Stimulated activated CD4-positive, alpha-beta T cell treated with anti-CD3 and anti-CD28 coated beads, Interleukin-2, amount 100 ng/mL, for 48 hours (primary cell): ENCODE data around the gene C14orf93.
"Not testable (repeated sequence)": the region's sequence is repeated elsewhere in the genome, so short reads cannot be mapped to it uniquely, and the experiment has no call there.

Experiments
- DNase-seq, 2 donors: peaks; one replicate each; pipeline ENCODE4 v3.0.0-alpha.2; 2020

C14orf93 gene

DNA sequence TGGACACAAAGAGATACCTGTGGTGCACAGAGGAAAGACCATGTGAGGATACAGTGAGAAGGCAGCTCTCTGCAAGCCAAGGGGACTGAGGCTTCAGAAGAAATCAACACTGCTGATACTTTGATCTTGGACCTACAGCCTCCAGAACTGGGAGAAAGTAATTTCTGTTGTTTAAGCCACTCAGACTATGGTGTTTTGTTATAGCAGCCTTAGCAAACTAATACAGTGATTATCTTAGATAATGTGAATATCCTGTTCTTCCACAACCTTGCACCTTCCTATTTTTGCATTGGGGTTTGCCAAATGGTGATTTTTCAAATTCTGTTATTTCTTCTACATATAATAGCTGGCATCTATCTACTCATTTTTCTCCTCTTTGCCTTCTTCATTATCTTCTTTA lies 8.2 kb upstream of the C14orf93 start:
- DNase-seq, result no peak

DNA sequence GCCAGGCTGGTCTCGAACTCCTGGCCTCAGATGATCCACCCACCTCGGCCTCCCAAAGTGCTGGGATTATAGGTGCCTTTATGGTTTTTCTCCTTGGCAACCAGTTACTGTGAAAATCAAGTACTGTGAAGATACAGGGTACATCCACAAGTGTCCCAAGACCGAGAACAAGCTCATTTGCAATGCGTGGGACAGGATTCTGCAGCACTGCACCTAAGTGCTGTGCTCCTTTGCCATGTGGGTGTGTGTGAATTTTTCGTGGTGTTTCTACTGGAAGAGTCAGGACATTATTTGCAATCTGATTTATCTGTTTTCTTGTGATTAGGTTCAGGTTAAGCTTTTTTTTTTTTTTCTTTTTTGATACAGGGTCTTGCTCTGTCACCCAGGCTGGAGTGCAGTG lies 7.1 kb upstream of the C14orf93 start:
- no peak for DNase-seq

DNA sequence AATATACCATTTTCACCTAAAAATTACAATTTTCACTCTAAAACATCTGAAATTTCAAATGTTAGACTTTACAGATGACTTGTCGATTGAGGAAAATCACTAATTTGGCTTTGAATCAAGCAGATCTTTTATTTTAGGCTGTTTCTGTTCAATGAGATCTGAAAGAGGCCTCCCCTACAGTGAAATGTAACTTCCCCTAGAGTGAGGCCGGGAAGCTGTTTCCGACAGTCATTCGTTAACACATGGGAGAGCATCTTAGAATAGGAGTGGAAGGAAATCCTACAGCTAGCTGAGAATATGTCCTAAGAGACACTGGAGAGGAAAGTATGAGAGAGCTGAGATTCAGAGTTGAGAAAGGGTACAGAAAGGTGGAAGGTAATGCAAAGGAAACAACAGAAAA lies 5.7 kb upstream of the C14orf93 start:
- no peak for DNase-seq

DNA sequence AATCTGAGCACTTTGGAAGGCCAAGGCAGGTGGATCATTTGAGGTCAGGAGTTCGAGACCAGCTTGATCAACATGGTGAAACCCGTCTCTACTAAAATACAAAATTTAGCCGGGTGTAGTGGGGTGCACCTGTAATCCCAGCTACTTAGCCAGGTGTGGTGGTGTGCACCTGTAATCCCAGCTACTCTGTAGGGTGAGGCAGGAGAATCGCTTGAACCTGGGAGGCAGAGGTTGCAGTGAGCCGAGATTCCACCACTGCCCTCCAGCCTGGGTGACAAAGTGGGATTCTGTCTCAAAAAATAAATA lies 3.8 kb upstream of the C14orf93 start:
- not testable (repeated sequence) for DNase-seq

DNA sequence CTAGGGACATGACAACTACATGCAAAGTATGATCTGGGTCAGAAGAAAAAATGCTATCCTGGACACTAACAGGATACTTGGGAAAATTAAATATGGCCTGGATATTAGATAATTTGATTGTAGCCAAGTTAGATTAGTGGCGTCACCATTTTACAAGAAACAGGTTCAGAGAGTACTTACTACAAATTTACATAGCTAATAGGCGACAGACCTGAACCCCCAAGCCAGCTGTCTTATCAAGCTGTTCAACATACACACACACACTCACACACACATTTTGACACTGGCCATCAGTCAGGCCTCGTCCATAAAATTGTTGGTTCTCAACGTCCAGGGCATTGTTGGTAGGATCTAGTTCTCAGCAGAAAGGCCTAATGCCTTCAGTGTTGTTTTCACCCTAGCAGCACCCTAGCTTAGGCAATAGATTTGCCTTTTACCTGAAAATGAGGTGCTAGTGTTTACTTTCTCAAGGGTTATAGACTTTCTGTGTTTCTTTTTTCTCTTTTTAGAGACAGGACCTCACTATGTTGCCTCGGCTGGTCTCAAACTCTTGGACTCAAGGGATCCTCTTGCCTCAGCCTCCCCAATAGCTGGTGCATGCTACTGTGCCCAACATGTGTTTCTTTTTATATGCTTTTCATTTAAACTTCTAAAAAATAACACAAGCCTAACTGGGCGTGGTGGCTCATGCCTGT lies 3.3 kb upstream of the C14orf93 start:
- DNase-seq, result no peak

DNA sequence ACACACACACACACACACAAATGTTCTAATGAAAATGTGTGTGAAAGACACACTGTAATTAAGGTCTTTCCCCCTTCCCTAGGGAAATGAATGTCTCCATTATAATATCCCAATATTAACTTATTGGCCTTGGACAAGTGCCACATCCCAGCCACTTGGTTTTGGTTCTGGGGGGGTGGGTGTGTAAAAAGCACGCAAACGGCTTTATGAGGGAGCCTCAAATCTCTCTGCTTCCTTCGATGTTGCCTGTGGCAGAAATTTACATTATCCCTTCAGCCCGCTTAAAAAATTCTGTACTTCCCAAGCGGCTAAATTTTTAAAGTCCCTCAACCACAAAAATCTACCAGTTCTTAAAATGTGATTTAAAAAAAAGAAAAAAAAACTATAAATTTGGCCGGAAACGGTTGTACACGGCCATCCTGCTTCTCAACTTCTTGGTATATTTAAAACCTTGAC lies 432 bp downstream of the C14orf93 start:
- DNase-seq, result no peak

DNA sequence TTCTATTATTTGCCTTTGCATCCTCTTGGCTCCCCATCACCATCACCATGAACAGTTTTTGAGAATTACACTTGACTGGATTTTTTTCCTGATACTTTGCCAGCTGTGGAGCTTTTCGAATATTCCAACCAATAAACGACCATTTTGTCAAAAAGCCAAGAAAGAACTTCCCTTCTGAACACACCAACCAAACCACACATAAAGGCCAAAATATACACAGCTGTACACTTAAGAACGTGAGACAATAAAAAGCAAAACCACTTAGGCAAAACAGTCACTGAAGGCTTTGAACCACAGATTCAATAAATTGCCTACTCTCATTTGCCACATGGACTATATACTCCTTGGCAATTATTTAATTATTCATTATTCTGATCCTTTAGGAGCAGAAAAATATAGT lies 1.1 kb downstream of the C14orf93 start:
- no peak for DNase-seq

DNA sequence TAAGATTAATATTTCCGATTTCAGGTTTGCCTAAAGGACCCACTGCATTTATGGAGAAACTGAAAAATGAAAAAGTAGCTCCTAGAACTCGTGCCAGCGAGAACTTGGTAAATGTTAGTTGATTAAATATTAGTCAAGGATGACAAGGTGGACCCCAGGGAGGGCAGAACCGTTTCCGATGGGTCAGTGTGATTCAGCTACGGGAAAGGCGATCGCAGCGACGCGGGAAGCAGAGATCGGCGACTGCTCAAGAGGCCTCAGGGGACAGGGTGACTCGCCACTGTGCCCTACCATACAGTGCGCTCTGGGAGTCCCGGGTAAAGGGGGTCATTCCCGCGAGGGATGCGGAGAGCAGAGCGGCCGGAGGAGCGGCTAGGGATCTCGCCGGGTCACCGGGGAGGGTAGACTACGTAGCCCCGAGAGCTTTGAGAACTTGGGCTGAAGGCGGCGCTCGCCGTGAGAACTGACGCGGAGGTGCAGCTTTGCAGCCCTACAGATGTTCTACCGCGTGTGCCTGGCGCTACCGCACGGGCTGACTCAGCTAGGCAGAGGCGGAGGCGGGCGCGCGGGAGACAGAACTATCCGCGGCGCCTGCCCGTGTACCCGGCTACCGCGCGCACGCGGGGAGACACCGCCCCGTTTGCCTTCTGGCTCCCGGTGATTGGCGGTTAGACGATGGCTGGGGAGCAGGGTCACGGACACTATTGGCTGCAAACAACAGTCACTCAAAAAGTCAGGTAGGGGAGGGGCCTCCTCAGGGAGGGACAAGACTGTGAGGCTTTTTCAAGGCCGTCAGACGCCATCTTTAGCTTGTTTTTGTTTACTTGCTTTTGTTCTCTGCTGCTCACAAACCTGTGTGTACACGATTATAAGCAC lies 3.2 kb downstream of the C14orf93 start:
- DNase-seq, result peak; percentile 93 to 95

DNA sequence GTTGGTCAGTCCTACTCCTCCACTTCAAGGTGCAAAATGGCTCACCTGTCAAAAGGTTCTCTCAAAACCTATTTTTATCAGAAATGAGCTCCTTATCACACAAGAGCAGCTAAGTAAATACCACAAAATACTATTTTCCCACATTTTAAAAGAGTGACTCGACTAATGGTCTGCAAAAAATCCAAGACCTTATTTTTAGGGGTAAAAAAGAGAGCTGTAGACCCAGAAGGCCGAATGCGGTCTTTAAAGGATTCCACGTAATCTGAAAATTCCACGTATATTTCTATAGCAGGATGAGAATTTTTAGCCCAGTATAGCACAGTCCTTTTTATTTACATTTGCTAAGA lies 3.8 kb downstream of the C14orf93 start:
- DNase-seq, result no peak

DNA sequence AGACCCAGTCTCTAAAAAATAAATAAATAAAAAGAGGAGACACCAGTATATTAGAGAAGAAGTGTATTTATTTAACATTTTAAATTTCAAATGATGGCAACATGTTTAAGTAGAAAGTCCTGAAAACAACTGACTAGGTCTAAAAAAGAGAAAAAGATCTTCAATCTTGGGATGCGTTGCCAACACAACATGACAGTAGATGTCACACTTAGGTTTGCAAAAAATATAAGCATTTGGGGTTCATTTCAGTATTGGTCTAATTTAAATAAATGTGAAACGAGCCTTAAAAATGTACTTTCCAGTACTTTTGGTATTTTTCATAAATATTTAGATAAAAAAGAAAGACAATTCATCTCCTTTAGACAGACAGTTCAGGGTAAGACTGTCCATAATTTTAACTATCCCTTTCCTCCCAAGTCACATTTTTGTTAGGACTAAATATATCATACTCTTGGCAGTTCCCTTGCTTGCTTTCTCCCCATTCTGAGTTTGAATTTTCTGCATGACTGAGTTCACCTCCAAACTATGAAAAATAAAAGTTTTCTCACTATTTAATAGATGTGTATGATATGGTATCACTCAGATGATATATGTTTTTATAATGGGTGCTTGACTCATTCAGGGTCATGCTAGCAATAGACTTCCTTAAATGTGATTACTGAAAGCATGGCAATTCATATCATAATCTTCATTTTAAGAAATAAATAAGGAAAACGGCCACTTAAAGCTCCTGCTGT lies 4.3 kb downstream of the C14orf93 start:
- no peak for DNase-seq

DNA sequence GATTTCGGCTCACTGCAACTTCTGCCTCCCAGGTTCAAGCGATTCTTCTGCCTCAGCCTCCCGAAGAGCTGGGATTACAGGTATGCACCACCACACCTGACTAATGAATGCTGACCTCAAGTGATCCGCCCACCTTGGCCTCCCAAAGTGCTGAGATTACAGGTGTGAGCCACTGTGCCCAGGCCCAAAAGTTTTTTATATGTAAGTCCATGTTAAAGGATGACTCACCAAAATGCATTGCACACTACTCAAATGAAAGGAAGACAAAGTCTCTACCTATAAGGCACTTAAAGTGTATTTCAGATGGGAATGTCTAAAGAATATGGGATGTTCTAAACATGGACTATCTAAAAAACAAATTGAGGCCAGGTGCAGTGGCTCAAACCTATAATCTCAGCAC lies 5.7 kb downstream of the C14orf93 start:
- DNase-seq, result not testable (repeated sequence)

DNA sequence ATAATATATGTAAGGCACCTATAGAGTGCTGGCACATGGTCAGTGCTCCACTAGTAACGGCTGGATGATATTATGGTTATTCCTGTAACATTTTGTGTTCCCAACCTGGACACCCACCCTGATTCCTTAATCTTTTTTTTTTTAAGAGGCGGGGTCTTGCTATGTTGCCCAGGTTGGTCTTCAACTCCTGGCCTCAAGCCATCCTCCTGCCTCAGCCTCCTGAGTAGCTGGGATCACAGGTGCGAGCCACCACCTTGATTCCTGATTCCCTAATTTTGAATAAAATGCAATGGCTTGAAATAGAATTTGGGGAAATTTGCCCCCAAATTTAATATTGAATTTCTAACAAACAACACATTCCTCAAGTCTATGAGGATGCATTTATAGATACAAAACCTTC lies 7.4 kb downstream of the C14orf93 start:
- DNase-seq, result no peak

DNA sequence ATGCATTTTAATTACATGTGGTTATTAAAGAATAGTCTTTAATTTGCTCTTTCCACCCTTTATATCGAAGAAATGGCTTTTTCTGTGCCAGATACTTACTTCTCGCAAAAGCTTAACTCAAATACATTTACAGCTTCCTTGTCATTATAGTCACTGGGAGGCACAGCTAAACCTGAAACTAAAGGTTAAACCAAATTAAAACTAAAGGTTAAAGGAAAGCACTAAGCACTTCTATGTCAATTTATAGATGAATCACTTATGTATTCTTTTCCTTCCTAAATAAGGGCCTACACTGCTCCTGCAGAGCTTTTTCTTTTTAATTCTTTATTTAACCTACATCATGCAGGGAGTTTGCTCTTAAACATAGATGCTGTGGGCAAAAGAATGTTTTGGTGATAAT lies 9.1 kb downstream of the C14orf93 start:
- no peak for DNase-seq

DNA sequence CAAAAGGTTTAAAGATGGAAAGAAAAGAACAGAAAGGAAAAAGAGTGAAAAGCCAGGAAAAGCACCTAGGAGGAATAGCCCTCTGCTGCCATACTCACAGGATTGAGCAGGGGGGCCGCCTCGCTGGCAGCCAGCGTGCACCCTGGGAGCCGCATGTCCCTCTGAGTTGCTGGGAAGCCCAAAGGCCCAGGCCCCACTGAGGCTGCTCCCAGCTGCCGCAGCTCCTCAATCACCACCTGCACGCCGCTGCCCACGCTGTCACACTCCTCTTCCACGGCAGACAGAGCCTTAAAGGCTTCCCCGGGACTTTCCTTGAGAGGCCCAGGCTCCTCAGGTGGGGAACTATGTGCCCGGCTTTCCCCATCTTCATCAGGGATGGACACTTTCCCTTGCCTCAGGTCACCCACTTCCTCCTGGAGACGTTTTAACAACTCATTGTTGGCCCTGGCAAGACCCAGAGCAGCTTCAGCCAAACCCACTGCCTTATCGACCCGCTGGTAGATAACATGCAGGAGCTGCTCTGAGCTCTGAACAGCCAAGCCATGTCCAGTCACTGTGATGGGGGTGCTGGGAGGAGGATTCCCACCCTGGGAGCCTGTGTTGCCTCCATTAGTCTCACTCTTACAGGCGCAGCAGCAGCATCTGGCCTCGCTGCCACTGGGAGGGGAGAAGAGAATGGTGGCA lies 11.5 kb downstream of the C14orf93 start:
- DNase-seq, result no peak

DNA sequence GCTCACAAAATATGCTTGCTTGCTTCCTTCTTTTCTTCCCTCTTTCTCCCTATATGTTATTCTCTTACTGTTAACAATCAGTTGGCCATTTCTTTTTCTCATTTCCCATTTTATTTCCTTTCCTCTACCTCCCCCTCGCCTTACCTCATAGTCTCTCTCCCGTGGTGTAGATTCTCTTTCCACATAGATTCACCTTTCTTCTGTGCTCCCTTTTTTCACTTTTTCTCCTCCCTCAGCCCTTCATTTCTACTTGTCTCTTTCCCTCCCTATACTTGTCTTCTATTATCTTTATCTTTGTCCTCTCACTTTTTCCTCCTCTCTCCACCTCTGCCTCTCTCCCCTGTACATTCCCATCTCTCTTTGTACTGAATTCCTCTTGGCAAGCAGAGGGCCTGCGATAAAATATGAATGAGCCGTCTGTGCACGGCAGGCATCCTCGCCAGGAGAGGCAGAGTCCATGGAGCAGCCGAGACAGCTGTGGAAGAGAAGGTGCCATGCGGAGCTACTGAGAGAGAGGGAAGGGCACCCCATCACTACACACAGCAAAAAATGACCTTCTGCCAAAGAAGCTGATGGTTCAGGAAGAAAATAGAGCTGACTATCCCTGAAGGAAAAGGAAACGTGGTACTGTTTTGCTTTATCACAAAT lies 12.1 kb downstream of the C14orf93 start:
- no peak for DNase-seq

DNA sequence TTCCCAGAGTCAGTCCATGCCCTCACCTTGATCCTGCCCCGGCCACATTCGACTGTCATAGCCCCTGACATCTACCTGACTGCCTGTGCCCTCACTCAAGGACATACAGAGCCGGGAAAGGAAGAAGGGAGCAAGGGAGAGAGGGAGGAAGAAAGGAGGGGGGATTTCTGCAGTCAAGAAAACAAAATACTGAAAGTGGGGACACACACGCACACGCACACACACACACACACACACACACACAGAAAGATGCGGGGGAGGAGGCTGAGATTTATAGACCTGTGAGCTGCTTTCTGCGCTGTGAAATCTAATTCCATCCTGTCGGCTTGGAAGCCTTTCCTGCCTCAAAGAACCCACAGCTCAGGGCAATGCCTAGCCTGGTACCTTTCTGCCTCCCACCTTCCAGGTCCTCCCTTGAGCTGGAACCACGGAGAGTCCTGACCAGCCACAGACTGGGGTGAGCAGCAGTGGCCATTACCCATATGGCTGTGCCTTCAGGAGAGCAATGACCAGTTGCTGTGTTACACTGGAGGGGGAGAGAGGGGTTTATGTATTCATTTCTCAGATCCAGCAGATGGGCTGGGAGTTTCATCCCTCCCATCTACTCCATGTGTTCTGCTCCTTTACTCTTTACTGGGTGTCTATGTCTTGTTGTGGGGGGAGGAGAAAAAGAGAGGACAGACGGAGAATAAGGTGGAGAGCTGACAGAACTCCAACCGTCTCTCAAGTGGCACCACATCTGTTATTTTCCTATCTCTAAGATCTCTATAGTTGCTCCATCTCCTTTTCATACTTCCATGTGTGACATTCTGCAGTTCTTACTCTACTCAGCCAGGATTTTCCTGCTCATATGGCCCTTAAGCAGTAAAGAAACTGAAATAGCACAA lies 12.9 kb downstream of the C14orf93 start:
- DNase-seq, result no peak

DNA sequence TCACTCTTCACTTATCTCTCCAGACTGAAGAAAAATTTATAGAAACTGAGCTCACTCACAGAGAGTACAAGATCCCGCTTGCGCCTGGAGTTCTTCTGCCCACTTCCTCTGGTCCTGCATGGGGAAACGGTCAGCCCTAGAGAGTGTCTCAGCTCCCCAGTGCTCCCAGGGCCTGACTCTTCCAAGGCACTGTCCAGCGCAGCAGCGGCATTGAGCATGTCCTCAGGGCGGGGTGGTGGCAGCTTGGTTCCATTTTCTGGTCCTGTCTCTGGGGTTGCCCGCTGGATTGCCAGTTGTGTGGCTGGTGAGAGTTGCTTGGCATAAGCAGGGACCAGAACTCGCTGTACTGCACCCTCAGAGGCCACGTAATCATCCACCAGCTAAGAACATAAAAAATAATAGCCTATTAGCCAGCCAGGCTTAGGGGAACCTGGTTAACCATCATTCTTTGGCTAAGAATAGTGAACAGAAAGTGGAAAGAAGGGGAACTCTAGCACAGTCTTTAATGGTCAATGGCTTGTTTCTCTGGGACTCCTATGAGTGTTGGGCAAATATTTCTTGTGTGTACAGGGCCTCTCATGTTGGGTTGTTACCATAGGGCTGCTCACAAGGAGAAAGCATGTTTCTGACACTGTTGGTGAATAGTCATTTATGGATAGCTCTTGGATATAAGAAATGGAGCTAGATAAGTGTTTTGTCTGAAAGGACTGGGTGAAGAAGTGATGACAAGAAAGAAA lies 13.9 kb downstream of the C14orf93 start:
- no peak for DNase-seq

DNA sequence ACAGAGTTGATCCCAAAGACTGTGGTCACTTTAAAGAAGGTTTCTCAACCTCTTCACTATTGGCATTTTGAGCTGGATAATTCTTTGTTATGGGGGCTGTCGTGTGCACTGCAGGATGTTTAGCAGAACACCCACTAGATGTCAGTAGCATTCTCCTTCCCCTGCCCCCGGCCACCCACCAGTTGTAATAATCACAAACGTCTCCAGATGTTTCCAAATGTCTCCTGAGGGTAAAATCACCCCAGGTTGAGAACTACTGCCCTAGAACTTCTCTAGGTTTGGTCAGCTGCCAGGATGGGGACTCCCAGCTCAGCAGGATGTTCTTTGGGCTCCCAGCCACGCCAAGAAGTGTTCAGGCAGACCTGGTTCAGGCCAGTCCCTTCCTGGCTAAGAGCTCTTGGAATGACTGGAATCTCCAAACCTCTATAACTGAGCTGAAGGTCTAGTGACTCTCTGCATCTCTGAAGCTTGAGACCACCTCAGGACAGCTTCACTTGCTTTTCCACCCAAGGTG lies 15.1 kb downstream of the C14orf93 start:
- no peak for DNase-seq

DNA sequence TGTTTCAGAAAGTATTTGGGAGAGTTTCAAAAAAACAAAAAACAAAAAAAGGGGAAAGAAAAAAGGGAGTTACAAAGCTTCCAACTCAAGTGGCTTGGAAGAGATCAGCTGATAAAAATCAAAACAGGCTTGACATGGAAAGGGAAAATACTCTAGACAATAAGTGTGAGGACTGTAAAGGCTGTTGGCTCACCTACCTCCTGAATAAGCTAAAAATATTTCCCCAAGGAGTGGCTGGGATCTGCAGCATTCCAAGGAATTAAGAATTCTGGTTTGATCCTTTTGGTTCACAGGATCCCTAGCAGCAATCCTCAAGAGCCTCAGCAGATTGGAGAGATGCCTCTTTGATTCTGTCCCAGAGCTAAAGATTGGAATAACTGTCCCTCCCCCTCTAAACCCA lies 16.4 kb downstream of the C14orf93 start:
- no peak for DNase-seq

DNA sequence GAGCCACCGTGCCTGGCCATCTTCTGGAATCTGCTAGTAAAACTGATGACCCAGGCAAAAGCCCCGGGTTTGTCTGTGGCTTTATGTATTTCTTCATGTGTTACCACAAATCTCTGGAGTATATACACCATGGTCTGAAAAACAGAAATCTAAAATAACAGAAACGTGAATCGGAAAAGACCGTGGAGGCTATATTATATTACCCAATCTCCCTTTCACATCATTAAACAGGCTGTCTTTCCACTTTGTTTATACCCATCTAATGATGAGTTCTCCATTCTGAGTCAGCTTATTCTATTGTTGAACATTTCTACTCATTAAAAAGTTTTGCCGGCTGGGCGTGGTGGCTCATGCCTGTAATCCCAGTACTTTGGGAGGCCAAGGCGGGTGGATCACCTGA lies 18.1 kb downstream of the C14orf93 start:
- no peak for DNase-seq

DNA sequence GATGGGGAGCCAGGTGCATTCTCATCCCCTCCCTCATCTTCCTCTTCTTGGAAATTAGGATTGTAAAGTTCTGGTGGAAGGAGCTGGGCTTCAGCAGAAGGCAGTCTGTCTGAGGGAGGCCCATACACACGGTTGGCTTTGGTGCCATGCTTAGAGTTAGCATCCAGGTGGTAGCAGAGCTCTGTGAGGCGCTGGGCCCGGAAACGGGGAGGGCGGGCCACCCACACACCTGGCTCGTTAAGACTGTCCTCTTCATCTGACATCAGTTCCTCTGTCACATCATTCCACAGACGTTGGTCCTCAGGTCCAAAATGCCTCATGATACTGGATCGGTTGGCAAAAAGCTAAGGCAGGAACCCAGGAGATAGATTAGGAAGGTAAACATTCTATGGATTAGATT lies 22.7 kb downstream of the C14orf93 start:
- no peak for DNase-seq
